Calu3 (cell line): ENCODE data around the gene MRGPRE. TPM values are rescaled to one million over a fixed set of nuclear protein-coding genes. Genes with fewer than 3 reads are reported as not detected.

Source experiments
- BruUV-seq: library from RNA; stranded (reverse); fragments of 400-500 nt; replicated peaks from 2 replicates; lab custom pipeline; 2021; lab: Mats Ljungman, UMichigan
- CTCF ChIA-PET: fragments of 300-600 bp; sonication (Branson Sonifier 250); formaldehyde crosslinking; loops from one replicate; lab custom pipeline; 2022; ENCODE audit warnings: antibody characterized with exemption; lab: Charles Lee
- DNase-seq: peaks from one replicate; pipeline ENCODE4 v3.0.0; 2022
- H3K27ac Mint-ChIP-seq: one replicate; pipeline ENCODE4 v1.8.0; 2022; ENCODE audit warnings: mixed read lengths; ENCODE audit not compliant: unreplicated experiment
- H3K27me3 Mint-ChIP-seq: one replicate; pipeline ENCODE4 v1.8.0; 2022; ENCODE audit warnings: mixed read lengths; ENCODE audit not compliant: unreplicated experiment
- H3K36me3 Mint-ChIP-seq: one replicate; pipeline ENCODE4 v1.8.0; 2022; ENCODE audit warnings: mild to moderate bottlenecking, moderate library complexity, mixed read lengths; ENCODE audit not compliant: insufficient read depth, unreplicated experiment
- H3K4me1 Mint-ChIP-seq: one replicate; pipeline ENCODE4 v1.8.0; 2022; ENCODE audit warnings: mild to moderate bottlenecking, low read depth, mixed read lengths; ENCODE audit not compliant: unreplicated experiment
- H3K4me3 Mint-ChIP-seq: one replicate; pipeline ENCODE4 v1.8.0; 2022; ENCODE audit warnings: mild to moderate bottlenecking, low read depth, moderate library complexity, mixed read lengths; ENCODE audit not compliant: unreplicated experiment
- H3K9me3 Mint-ChIP-seq: one replicate; pipeline ENCODE4 v1.8.0; 2022; ENCODE audit warnings: low read depth, mixed read lengths; ENCODE audit not compliant: unreplicated experiment
- CTCF ChIP-seq: fragments of 200-600 bp; IDR thresholded peaks from one replicate; pipeline ENCODE4 v1.8.0; 2022; ENCODE audit warnings: antibody characterized with exemption; ENCODE audit not compliant: unreplicated experiment
- intact Hi-C: fragments of 100-400 bp; cut with micrococcal nuclease; formaldehyde crosslinking; loops from one replicate; pipeline ENCODE4 v1.10.0; 2022; ENCODE audit not compliant: unreplicated experiment
- total RNA-seq: library from RNA; stranded (reverse); gene quantifications from 2 replicates; pipeline ENCODE4 v1.2.3, GENCODE V29; 2022

Gene MRGPRE
- total RNA-seq, 1 experiment from 2014 or later, result not detected

GRCh38 chr11:3197878-3198528 is 34.2 kb downstream of the MRGPRE start:
- no peak for DNase-seq
- no peaks in the 10 kb centered on the region for H3K9me3 Mint-ChIP-seq
- no peak overlapping the region for H3K27ac Mint-ChIP-seq
- no peak overlapping the region for H3K4me3 Mint-ChIP-seq
- TF ChIP-seq CTCF, result no peak
- CTCF ChIA-PET, result interaction anchor here (0.5 kb wide), 1 partner anchor 14 kb away, joined by 3 read pairs; no protein-coding TSS in a partner anchor
- peaks cover 99% of the 10 kb centered on the region for H3K27me3 Mint-ChIP-seq
- intact Hi-C loops, result no loop called here
- no TSS peak for BruUV-seq
- no peaks in the 10 kb centered on the region for H3K36me3 Mint-ChIP-seq
- H3K4me1 Mint-ChIP-seq, result no peaks in the 10 kb centered on the region

GRCh38 chr11:3197044-3197695 is 35.0 kb downstream of the MRGPRE start:
- Mint-ChIP-seq H3K27me3 (peaks cover 99% of the 10 kb centered on the region), H3K4me3 (no peak overlapping the region)
- no peak for TF ChIP-seq CTCF

GRCh38 chr11:3196161-3197043 is 35.8 kb downstream of the MRGPRE start:
- CTCF ChIA-PET, result interaction anchor here (1.2 kb wide), 1 partner anchor 105 kb away, joined by 3 read pairs; no protein-coding TSS in a partner anchor
- no TSS peak for BruUV-seq
- no peak for DNase-seq
- no peaks in the 10 kb centered on the region for H3K36me3 Mint-ChIP-seq
- H3K27ac Mint-ChIP-seq, result no peak overlapping the region
- TF ChIP-seq CTCF, result no peak
- intact Hi-C loops, result no loop called here
- H3K4me1 Mint-ChIP-seq, result no peaks in the 10 kb centered on the region
- H3K4me3 Mint-ChIP-seq, result no peak overlapping the region
- no peaks in the 10 kb centered on the region for H3K9me3 Mint-ChIP-seq
- H3K27me3 Mint-ChIP-seq, result peaks cover 98% of the 10 kb centered on the region

More at GRCh38 chr11:3197044-3197695, 35.0 kb downstream of the MRGPRE start:
- intact Hi-C loops, result no loop called here
- Mint-ChIP-seq H3K27ac (no peak overlapping the region), H3K36me3 (no peaks in the 10 kb centered on the region), H3K9me3 (no peaks in the 10 kb centered on the region), H3K4me1 (no peaks in the 10 kb centered on the region)
- CTCF ChIA-PET, result interaction anchor here (0.5 kb wide), 1 partner anchor 15 kb away, joined by 3 read pairs; no protein-coding TSS in a partner anchor
- BruUV-seq, result no TSS peak
- no peak for DNase-seq
